Mucosa of stomach (tissue), 1 donor: Measurements from ENCODE around the gene SPI1.
"Not testable (repeated sequence)": the region's sequence is repeated elsewhere in the genome, so short reads cannot be mapped to it uniquely, and the experiment has no call there.

ENCODE experiments used
- H3K27me3 ChIP-seq: one replicate; pipeline ENCODE4 v1.7.0; 2013; ENCODE audit warnings: mild to moderate bottlenecking, low read length; ENCODE audit not compliant: control insufficient read depth, insufficient read depth
- H3K36me3 ChIP-seq: one replicate; pipeline ENCODE4 v1.7.0; 2013; ENCODE audit warnings: low read length; ENCODE audit not compliant: control insufficient read depth, insufficient read depth
- H3K4me1 ChIP-seq: one replicate; pipeline ENCODE4 v1.7.0; 2013; ENCODE audit warnings: mild to moderate bottlenecking, low read length; ENCODE audit not compliant: control insufficient read depth, insufficient read depth
- H3K4me3 ChIP-seq: one replicate; pipeline ENCODE4 v1.7.0; 2013; ENCODE audit warnings: low read length
- H3K9ac ChIP-seq: one replicate; pipeline ENCODE4 v1.7.0; 2013; ENCODE audit warnings: mild to moderate bottlenecking, low read length, moderate library complexity
- H3K9me3 ChIP-seq: one replicate; pipeline ENCODE4 v1.7.0; 2013; ENCODE audit warnings: mild to moderate bottlenecking, low read length, moderate library complexity; ENCODE audit not compliant: control insufficient read depth
- donor health status: Pancreatic carcinoma.

SPI1 gene

DNA sequence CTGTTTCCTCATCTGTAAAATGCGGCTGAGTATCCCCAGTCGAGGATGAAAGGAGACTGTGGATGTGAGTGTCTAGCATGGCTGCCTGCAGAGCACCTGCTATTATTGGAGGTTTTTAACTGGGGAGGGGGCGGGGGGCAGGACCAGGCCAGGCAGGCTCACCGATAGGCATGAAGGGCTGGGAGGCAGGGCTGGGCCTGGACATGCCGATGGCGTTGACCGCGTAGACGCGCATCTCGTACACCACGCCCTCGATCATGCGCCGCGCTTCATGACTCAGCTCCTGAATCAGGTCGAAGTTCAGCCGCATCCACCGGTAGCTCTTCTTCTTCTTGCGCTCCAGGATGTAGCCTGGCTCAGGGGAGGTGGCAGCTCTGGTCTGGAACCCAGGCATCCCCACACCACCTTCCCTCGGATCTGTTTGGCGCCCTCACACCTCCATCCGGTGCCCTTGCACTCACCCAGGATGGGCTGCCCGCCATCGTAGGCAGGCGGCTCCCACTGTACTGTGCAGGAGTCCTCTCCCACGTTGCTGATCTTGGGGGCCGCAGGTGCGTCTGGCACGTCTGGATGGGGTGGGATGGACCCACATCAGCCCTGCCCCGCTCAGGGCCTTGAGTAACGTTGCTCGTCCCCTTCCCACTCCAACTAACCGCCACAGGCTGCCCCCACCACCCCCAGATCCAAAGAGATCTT is 41.0 kb downstream of the SPI1 start:
- Histone ChIP-seq H3K4me1 (peaks cover 11% of the 10 kb centered on the region), H3K36me3 (no peaks in the 10 kb centered on the region), H3K27me3 (no peaks in the 10 kb centered on the region)

DNA sequence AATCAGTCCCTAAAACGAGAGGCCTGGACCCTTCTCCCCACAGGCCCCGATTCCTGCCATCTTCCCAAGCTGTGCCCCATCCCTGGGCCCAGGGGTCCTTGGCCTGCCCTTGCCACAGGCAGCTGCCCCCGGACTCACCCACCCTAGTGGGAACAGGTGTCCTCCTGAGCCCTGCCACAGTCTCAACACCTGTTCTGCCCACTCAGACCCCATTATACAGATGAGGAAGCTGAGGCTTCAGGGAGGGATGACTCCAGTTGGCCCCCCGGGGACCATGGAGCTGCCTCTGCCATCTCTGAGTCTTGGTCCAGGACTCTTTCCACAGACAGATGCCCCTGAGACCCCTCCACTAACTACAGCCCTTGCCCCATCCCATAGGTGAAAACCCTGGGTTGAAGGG is 41.8 kb downstream of the SPI1 start:
- no peaks in the 10 kb centered on the region for H3K9me3 ChIP-seq
- no peaks in the 10 kb centered on the region for H3K36me3 ChIP-seq
- H3K4me3 ChIP-seq: no peak overlapping the region
- peaks cover 18% of the 10 kb centered on the region for H3K4me1 ChIP-seq
- H3K27me3 ChIP-seq: no peaks in the 10 kb centered on the region
- no peak overlapping the region for H3K9ac ChIP-seq

More for the DNA sequence above, 41.0 kb downstream of the SPI1 start:
- no peaks in the 10 kb centered on the region for H3K9me3 ChIP-seq
- H3K4me3 ChIP-seq: no peak overlapping the region
- no peak overlapping the region for H3K9ac ChIP-seq

GRCh38 chr11:47335733-47336132 is 42.6 kb downstream of the SPI1 start:
- Histone ChIP-seq H3K4me3 (no peak overlapping the region), H3K9me3 (no peaks in the 10 kb centered on the region), H3K27me3 (no peaks in the 10 kb centered on the region), H3K4me1 (peaks cover 26% of the 10 kb centered on the region), H3K9ac (no peak overlapping the region), H3K36me3 (no peaks in the 10 kb centered on the region)

DNA sequence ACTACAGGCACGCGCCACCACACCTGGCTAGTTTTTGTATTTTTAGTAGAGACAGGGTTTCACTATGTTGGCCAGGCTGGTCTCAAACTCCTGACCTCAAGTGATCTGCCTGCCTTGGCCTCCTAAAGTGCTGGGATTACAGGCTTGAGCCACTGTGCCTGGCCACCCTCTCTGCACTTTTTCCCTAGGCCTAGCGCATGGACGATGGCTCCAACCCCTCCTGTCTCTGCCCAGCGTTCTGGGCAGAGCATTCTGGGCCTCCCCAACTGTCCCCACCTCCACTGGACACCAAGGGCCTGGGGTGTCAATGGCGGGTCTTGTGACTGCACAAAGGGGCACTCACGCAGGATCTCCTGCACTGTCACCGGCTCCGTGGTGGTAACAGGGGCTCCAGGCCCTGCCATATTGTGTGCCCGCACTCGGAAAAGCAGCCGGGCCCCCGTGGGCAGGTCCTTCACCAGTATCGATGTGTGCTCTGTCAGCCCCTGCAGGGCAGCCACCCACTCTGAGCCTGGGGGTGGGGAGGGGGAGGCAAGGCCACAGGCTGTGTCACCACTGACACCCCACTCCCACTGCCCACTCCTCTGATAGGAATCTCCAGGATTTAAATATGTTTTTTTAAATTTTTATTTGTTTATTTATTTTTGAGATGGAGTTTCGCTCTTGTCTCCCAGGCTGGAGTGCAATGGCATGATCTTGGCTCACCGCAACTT is 43.5 kb downstream of the SPI1 start:
- H3K36me3 ChIP-seq, H3K27me3 ChIP-seq, H3K9ac ChIP-seq, H3K9me3 ChIP-seq, H3K4me3 ChIP-seq: not testable (repeated sequence)
- peaks cover 35% of the 10 kb centered on the region for H3K4me1 ChIP-seq

GRCh38 chr11:47333886-47334443 is 44.4 kb downstream of the SPI1 start:
- peaks cover 4% of the 10 kb centered on the region for H3K36me3 ChIP-seq
- H3K9ac ChIP-seq: no peak overlapping the region
- peaks cover 38% of the 10 kb centered on the region for H3K4me1 ChIP-seq
- no peak overlapping the region for H3K4me3 ChIP-seq
- no peaks in the 10 kb centered on the region for H3K27me3 ChIP-seq
- H3K9me3 ChIP-seq: no peaks in the 10 kb centered on the region

DNA sequence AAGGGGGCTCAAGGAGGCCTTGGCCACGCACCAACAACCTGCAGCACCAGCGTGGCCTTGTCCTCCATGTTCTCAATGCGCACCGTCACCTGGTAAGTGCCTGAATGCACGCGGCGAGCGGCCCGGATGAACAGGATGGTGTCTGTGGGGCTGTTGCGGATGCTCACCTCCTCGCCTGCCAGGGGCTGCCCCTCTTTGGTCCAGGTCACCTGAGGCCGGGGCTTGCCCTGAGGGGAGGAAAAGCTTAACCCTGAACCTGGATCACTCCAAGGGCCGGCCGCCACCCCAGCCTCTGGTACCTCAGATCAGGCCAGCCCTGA is 44.9 kb downstream of the SPI1 start:
- Histone ChIP-seq H3K9ac (no peak overlapping the region), H3K27me3 (no peaks in the 10 kb centered on the region), H3K36me3 (peaks cover 8% of the 10 kb centered on the region), H3K4me1 (peaks cover 38% of the 10 kb centered on the region), H3K9me3 (no peaks in the 10 kb centered on the region), H3K4me3 (no peak overlapping the region)

GRCh38 chr11:47332791-47333525 is 45.4 kb downstream of the SPI1 start:
- no peaks in the 10 kb centered on the region for H3K27me3 ChIP-seq
- H3K4me3 ChIP-seq: peak overlapping the region; percentile 35
- H3K4me1 ChIP-seq: peaks cover 38% of the 10 kb centered on the region
- H3K9ac ChIP-seq: peak overlapping the region; percentile 46
- H3K36me3 ChIP-seq: peaks cover 12% of the 10 kb centered on the region
- H3K9me3 ChIP-seq: no peaks in the 10 kb centered on the region

- H3K4me3 ChIP-seq: peak overlapping the region; percentile 35
- no peaks in the 10 kb centered on the region for H3K27me3 ChIP-seq
- H3K9me3 ChIP-seq: no peaks in the 10 kb centered on the region
- H3K4me1 ChIP-seq: peaks cover 38% of the 10 kb centered on the region
- peak overlapping the region; percentile 46 for H3K9ac ChIP-seq
- H3K36me3 ChIP-seq: peaks cover 13% of the 10 kb centered on the region
Observed at GRCh38 chr11:47332303-47332711, 46.0 kb downstream of the SPI1 start.

DNA sequence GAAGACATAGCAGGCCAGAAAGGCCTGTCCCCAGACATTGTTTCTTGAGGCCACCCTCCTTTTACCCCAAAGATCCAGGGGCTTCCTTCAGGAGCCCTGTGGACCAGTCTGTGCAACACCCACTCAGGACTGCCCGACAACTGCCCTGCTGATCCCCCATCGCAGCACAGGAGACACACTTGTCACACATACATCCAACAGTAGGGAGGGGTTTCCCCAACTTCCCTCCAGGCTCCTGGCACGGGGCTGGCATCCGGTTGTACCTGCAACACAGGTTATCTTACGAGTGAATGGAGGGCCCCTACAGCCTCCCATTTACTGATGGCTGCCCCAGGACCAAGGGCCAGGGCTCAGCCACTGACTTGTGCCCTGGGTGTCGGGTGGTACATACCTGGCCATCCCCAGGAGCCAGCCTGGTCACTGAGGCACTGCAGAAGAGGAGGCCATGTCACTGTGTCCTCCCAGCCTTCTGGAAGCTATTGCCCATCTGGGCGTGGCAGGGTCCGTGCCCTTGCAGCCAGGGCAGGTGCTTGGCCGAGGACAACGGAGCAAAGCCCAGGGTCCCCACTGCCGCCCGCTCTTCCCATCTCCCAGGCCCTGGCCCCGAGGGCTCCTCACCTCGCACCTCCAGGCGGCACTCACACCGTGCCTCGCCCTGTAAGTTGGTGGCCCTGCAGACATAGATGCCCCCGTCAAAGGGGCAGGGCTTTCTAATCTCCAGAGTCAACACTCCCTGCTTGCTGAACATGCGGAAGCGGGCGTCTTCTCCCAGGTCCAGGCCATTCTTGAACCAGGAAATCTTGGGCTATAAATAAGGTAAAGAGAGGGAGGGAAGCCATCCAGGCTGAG is 46.7 kb downstream of the SPI1 start:
- H3K4me3 ChIP-seq: no peak overlapping the region

GRCh38 chr11:47329987-47330931 is 48.1 kb downstream of the SPI1 start:
- no peaks in the 10 kb centered on the region for H3K9me3 ChIP-seq
- no peak overlapping the region for H3K4me3 ChIP-seq
- H3K9ac ChIP-seq: peak overlapping the region; percentile 2
- no peaks in the 10 kb centered on the region for H3K27me3 ChIP-seq
- peaks cover 21% of the 10 kb centered on the region for H3K36me3 ChIP-seq
- peaks cover 56% of the 10 kb centered on the region for H3K4me1 ChIP-seq

More for the DNA sequence above, 46.7 kb downstream of the SPI1 start:
- H3K36me3 ChIP-seq: peaks cover 18% of the 10 kb centered on the region
- H3K4me1 ChIP-seq: peaks cover 42% of the 10 kb centered on the region
- no peaks in the 10 kb centered on the region for H3K9me3 ChIP-seq
- no peaks in the 10 kb centered on the region for H3K27me3 ChIP-seq
- peak overlapping the region; percentile 46 for H3K9ac ChIP-seq
